Measurements from ENCODE around the gene SMPD4.
"Not testable (repeated sequence)": the region's sequence is repeated elsewhere in the genome, so short reads cannot be mapped to it uniquely, and the experiment has no call there.

The SMPD4 gene

DNA sequence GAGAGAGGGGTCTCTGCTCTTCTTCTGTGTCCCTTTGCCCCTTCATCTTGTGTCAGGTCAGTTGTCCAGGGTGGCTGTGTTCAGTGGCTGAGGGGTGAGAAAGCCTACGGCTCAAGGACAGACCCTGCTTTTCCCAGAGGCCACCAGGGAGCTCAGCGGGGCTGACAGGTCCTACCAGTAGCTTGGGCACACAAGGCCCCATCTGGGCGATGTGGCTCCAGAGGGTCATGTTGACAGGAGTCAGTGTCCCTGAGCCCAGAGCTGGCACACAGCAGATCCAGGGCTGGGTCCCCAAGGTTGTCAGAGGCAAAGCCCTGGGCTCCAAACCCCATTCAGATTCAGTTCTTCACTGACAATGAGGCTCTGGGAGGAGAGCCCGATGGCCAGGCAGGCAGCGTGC is 44.3 kb downstream of the SMPD4 start:
- ATAC-seq (replicated peaks); H3K4me3 Mint-ChIP-seq; H3K27me3 Mint-ChIP-seq; H3K4me1 Mint-ChIP-seq (ENCODE audit: low read depth in 2 of 2); H3K36me3 Mint-ChIP-seq (ENCODE audit: insufficient read depth); H3K27ac Mint-ChIP-seq; H3K9me3 Mint-ChIP-seq; DNase-seq: not testable (repeated sequence)

DNA sequence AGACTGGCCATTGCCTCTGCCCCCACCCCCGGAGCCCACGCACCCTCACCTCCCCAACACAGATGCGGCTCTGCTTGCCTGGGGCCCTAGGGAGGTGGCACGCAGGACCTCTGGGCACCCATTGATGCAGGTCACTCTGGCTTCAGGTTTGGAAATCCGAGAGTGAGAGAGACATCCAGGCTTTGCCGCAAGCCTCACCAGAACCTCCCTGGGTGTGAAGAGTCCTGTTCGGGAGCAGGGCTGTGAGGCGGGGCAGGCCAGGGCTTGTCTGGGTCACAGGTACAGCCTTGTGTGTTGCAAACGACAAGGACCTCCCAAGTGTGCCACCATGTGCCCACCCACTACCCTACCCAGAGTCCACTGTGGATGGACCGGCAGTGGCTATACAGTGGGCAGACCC is 44.9 kb downstream of the SMPD4 start:
- not testable (repeated sequence) for H3K4me1 Mint-ChIP-seq (ENCODE audit: low read depth in 2 of 2); H3K36me3 Mint-ChIP-seq (ENCODE audit: insufficient read depth); H3K4me3 Mint-ChIP-seq; H3K9me3 Mint-ChIP-seq; DNase-seq; ATAC-seq (replicated peaks); H3K27me3 Mint-ChIP-seq; H3K27ac Mint-ChIP-seq

GRCh38 chr2:130135692-130136541 is 45.5 kb downstream of the SMPD4 start:
- ATAC-seq (replicated peaks), result no peak
- no peaks in the 10 kb centered on the region for H3K9me3 Mint-ChIP-seq
- no peaks in the 10 kb centered on the region for H3K36me3 Mint-ChIP-seq (ENCODE audit: insufficient read depth)
- no peaks in the 10 kb centered on the region for H3K27me3 Mint-ChIP-seq
- no peak overlapping the region for H3K4me3 Mint-ChIP-seq
- H3K4me1 Mint-ChIP-seq (ENCODE audit: low read depth in 2 of 2), result no peaks in the 10 kb centered on the region
- DNase-seq, result no peak
- H3K27ac Mint-ChIP-seq, result no peak overlapping the region

DNA sequence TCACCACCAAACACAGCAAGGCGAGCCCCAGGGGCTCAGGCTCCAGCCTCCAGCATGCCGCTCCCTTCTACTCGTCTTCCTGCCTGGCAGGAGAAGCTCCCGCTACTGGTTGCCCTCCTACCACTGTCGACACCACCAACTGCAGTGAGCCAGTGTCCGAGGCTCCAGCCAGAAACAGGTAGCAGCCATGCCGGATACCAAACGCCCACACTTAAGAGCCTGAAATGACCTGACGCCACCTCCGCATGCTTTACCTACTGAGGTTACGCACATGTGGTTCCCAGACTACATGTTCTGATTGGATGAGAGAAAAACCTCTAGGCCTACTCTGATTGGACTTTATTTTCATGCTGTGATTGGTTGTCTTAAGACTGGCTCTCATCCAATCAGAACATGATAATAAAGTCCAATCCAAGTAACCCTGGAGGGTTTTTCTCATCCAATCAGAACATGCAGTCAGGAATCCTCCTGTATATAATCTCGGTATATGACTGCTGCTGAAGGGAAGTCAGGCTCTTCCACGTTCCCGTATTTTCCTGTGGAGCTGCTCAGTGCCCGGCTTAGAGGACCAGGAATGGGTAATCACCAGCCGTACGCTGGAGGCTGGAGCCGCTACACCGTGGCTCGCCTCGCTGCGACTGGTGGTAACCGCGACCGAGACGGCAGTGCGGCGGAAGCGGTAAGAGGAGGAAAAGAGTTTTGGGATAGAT is 52.1 kb downstream of the SMPD4 start, which contains the start of gene POTEF:
Gene POTEF, minus strand, starts transcription at position 103 of the 710 bp plus-strand sequence. CDS start 8,707 bp downstream, outside the sequence.
- not testable (repeated sequence) for H3K9me3 Mint-ChIP-seq; H3K4me1 Mint-ChIP-seq (ENCODE audit: low read depth in 2 of 2); H3K27me3 Mint-ChIP-seq; DNase-seq; ATAC-seq (replicated peaks); H3K4me3 Mint-ChIP-seq; H3K27ac Mint-ChIP-seq; H3K36me3 Mint-ChIP-seq (ENCODE audit: insufficient read depth)

GRCh38 chr2:130128464-130128863 is 52.9 kb downstream of the SMPD4 start:
- not testable (repeated sequence) for H3K4me1 Mint-ChIP-seq (ENCODE audit: low read depth in 2 of 2); H3K9me3 Mint-ChIP-seq; ATAC-seq (replicated peaks); H3K27ac Mint-ChIP-seq; H3K27me3 Mint-ChIP-seq; H3K4me3 Mint-ChIP-seq; DNase-seq; H3K36me3 Mint-ChIP-seq (ENCODE audit: insufficient read depth)

DNA sequence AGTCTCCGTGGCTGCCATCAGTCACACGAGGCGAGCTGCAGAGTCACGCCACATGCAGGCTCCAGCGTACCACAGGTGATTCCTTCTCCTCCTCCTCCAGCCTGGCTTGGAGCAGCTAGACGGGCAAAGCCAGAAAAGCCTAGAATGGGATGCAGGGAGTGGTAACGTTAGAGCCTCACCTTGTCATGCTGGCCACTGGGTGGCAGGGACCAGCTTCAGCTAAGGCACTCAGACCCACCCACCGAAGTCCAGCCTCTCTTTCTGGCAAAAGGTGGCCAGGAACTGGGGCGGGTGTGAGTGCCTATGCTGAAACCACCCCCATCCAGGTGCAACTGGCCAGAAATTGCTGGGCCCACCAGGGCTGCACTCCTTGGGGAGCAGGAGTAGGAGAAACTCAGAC is 53.7 kb downstream of the SMPD4 start:
- H3K36me3 Mint-ChIP-seq (ENCODE audit: insufficient read depth); ATAC-seq (replicated peaks); H3K27me3 Mint-ChIP-seq; H3K9me3 Mint-ChIP-seq; H3K4me3 Mint-ChIP-seq; H3K4me1 Mint-ChIP-seq (ENCODE audit: low read depth in 2 of 2); DNase-seq; H3K27ac Mint-ChIP-seq: not testable (repeated sequence)

DNA sequence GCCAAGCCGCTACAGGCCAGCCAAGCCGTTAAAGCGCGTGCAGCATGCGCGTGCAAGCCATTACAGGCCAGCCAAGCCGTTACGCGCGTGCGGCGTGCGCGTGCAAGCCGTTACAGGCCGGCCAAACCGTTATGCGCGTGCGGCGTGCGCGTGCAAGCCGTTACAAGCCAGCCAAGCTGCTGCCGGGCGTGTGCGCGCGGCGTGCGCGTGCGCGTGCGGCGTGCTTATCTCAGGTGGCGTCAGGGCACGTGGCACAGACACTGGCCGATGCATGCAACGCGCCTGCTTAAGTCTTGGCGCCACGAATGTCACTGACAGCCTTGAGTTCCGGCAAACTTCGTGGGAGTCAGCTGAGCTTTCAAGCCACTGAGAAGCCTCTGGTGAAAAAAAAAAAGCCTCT is 60.5 kb downstream of the SMPD4 start:
- ATAC-seq (replicated peaks); DNase-seq; H3K27ac Mint-ChIP-seq; H3K36me3 Mint-ChIP-seq (ENCODE audit: insufficient read depth); H3K9me3 Mint-ChIP-seq; H3K27me3 Mint-ChIP-seq; H3K4me1 Mint-ChIP-seq (ENCODE audit: low read depth in 2 of 2); H3K4me3 Mint-ChIP-seq: not testable (repeated sequence)

- H3K27me3 Mint-ChIP-seq; H3K4me1 Mint-ChIP-seq (ENCODE audit: low read depth in 2 of 2); H3K27ac Mint-ChIP-seq; H3K36me3 Mint-ChIP-seq (ENCODE audit: insufficient read depth); H3K4me3 Mint-ChIP-seq; ATAC-seq (replicated peaks); DNase-seq; H3K9me3 Mint-ChIP-seq: not testable (repeated sequence)
Observed at GRCh38 chr2:130102597-130103363, 78.6 kb downstream of the SMPD4 start.
